Panc1 (cell line): ENCODE measurements around the gene VTI1A. TPM values are rescaled to one million over a fixed set of nuclear protein-coding genes. Genes with fewer than 3 reads are reported as not detected.

Experiments
- ATAC-seq: fragments of 200-7000 bp; cut with Tn5 transposase; 2 replicates; pipeline ENCODE4 v1.9.1; 2020; ENCODE audit warnings: mild to moderate bottlenecking, moderate library complexity
- BruUV-seq: library from RNA; stranded (reverse); fragments of 400-500 nt; replicated peaks from 2 replicates; lab custom pipeline; 2021; lab: Mats Ljungman, UMichigan
- CTCF ChIA-PET: fragments of 300-600 bp; sonication (Branson Sonifier 250); formaldehyde crosslinking; loops from one replicate; lab custom pipeline; 2022; ENCODE audit warnings: antibody characterized with exemption; lab: Charles Lee
- POLR2A ChIA-PET: fragments of 300-600 bp; sonication (Branson Sonifier 250); formaldehyde crosslinking; loops from one replicate; lab custom pipeline; 2022; ENCODE audit warnings: antibody characterized with exemption; lab: Charles Lee
- DNase-seq: peaks from one replicate; pipeline ENCODE4 v3.0.0-alpha.2; 2010; ENCODE audit warnings: low read depth, low spot score
- H3K27ac ChIP-seq: 2 replicates; pipeline ENCODE4 v1.5.1; 2011; ENCODE audit warnings: mild to moderate bottlenecking, low read length, inconsistent platforms
- H3K27me3 ChIP-seq: fragments of 200-500 bp; sonication (Bioruptor generic); 2 replicates; pipeline ENCODE4 v1.6.0; 2014; ENCODE audit warnings: low read length, inconsistent platforms; ENCODE audit not compliant: control insufficient read depth, insufficient read depth
- H3K36me3 ChIP-seq: fragments of 200-500 bp; sonication (Bioruptor generic); 2 replicates; pipeline ENCODE4 v1.5.1; 2014; ENCODE audit warnings: inconsistent platforms, mild to moderate bottlenecking, low read length, moderate library complexity; ENCODE audit not compliant: control insufficient read depth, insufficient read depth
- H3K4me1 ChIP-seq: 2 replicates; pipeline ENCODE4 v1.5.1; 2011; ENCODE audit warnings: inconsistent platforms, mild to moderate bottlenecking, low read length, moderate library complexity; ENCODE audit not compliant: control insufficient read depth, insufficient read depth
- H3K4me3 ChIP-seq, 2 experiments: 2 replicates each; pipeline ENCODE4 v1.5.1; 2011 to 2012; ENCODE audit warnings: low read depth in 2 of 2, low read length in 2 of 2, mild to moderate bottlenecking in 2 of 2, inconsistent platforms in 1 of 2, moderate library complexity in 1 of 2
- H3K9me3 ChIP-seq: fragments of 200-500 bp; sonication (Bioruptor generic); 2 replicates; pipeline ENCODE4 v1.5.1; 2014; ENCODE audit warnings: low read depth, mild to moderate bottlenecking, inconsistent platforms, low read length, moderate library complexity; ENCODE audit not compliant: control insufficient read depth, insufficient read depth
- CTCF ChIP-seq: fragments of 450-650 bp; IDR thresholded peaks from 2 replicates; pipeline ENCODE4 v1.5.1; 2017; ENCODE audit warnings: mild to moderate bottlenecking
- POLR2AphosphoS5 ChIP-seq: IDR thresholded peaks from 2 replicates; pipeline ENCODE4 v1.6.1; 2012; ENCODE audit warnings: mild to moderate bottlenecking, low read depth, low read length, moderate library complexity
- REST ChIP-seq, 2 experiments: IDR thresholded peaks; 2 replicates each; pipeline ENCODE4 v1.6.1; 2011 to 2012; ENCODE audit warnings: low read depth in 2 of 2, control low read depth in 1 of 2, low read length in 1 of 2, mild to moderate bottlenecking in 1 of 2, moderate library complexity in 1 of 2; ENCODE audit not compliant: insufficient read depth in 1 of 2
- SIN3A ChIP-seq: IDR thresholded peaks from 2 replicates; pipeline ENCODE4 v1.6.1; 2012; ENCODE audit warnings: low read depth, mild to moderate bottlenecking, low read length, moderate library complexity, borderline replicate concordance; ENCODE audit not compliant: insufficient read depth
- TCF7L2 ChIP-seq: IDR thresholded peaks from 2 replicates; pipeline ENCODE4 v1.6.1; 2011; ENCODE audit warnings: mild to moderate bottlenecking, low read depth, low read length, inconsistent platforms
- in situ Hi-C: cut with HindIII; loops from 2 replicates; pipeline ENCODE4 v1.10.0; 2016; ENCODE audit warnings: low sequenced_read_pairs, low pct_unique_long_range_greater_than_20kb
- intact Hi-C: fragments of 100-400 bp; cut with micrococcal nuclease; formaldehyde crosslinking; loops from one replicate; pipeline ENCODE4 v1.10.0; 2022; ENCODE audit not compliant: unreplicated experiment
- total RNA-seq: library from RNA; stranded (reverse); gene quantifications from one replicate; pipeline ENCODE4 v1.2.1, GENCODE V29; 2021; ENCODE audit not compliant: unreplicated experiment

The VTI1A gene
- total RNA-seq, 1 experiment from 2014 or later: 36.3 TPM

GRCh38 chr10:112792487-112793201 is 345.6 kb downstream of the VTI1A start:
- Histone ChIP-seq H3K4me1 (peaks cover 28% of the 10 kb centered on the region), H3K27me3 (no peaks in the 10 kb centered on the region), H3K36me3 (no peaks in the 10 kb centered on the region), H3K4me3 (peak overlapping the region in 1 of 2 experiments; percentile 9; a peak in 1 of 4 replicates), H3K9me3 (peaks cover 11% of the 10 kb centered on the region; the same call in 1 of the 2 replicates), H3K27ac (peak overlapping the region; percentile 75)
- ChIA-PET POLR2A (no interaction called here), CTCF (no interaction called here)
- intact Hi-C loops: no loop called here
- DNase-seq (no peak), ATAC-seq (peak; percentile 80)
- in situ Hi-C loops: no loop called here
- no TSS peak for BruUV-seq
- TF ChIP-seq CTCF: no peak
- no peak for TF ChIP-seq POLR2AphosphoS5
- no peak for TF ChIP-seq REST (IDR thresholded peaks at IDR 0.05; ENCODE audit: insufficient read depth in 1 of 2, low read depth in 2 of 2, low read length in 1 of 2)
- no peak for TF ChIP-seq TCF7L2
- TF ChIP-seq SIN3A: no peak

GRCh38 chr10:112793202-112793921 is 346.3 kb downstream of the VTI1A start:
- Histone ChIP-seq H3K4me3 (no peak overlapping the region; a peak in 1 of 4 replicates), H3K9me3 (peaks cover 10% of the 10 kb centered on the region; the same call in 1 of the 2 replicates), H3K27me3 (no peaks in the 10 kb centered on the region), H3K4me1 (peaks cover 28% of the 10 kb centered on the region), H3K36me3 (no peaks in the 10 kb centered on the region), H3K27ac (peak overlapping the region; percentile 75)
- no peak for TF ChIP-seq CTCF
- no peak for TF ChIP-seq TCF7L2
- no peak for TF ChIP-seq POLR2AphosphoS5
- TF ChIP-seq REST (IDR thresholded peaks at IDR 0.05; ENCODE audit: insufficient read depth in 1 of 2, low read depth in 2 of 2, low read length in 1 of 2): no peak
- no peak for TF ChIP-seq SIN3A
- ATAC-seq (peak; percentile 78), DNase-seq (no peak)
- BruUV-seq: no TSS peak
- CTCF ChIA-PET: no interaction called here
- intact Hi-C loops (no loop called here), in situ Hi-C loops (no loop called here)
- POLR2A ChIA-PET: no interaction called here
